ENCODE data around the gene TRAPPC10. TPM values are rescaled to one million over a fixed set of nuclear protein-coding genes. Genes with fewer than 3 reads are reported as not detected.

TRAPPC10 gene
- total and polyA plus RNA-seq, 9 of the 15 experiments (the other 6 are each of a cell fraction or from before 2014, with no cell fraction given), result 1.1 to 33.8 (median 24.3) TPM

GRCh38 chr21:43975469-43976098 lies 36.5 kb upstream of the TRAPPC10 start (continued):
- TF ChIP-seq TSHZ1 (CRISPR knock-in tag; IDR thresholded peaks at IDR 0.05), result no peak
- TF ChIP-seq BCLAF1 (IDR thresholded peaks at IDR 0.05; ENCODE audit: borderline replicate concordance in 1 of 2, control insufficient read depth in 1 of 2, low read depth in 2 of 2, low read length in 1 of 2), result no peak
- TF ChIP-seq PHF8 (IDR thresholded peaks at IDR 0.05; ENCODE audit: borderline replicate concordance, low read length), result no peak
- TF ChIP-seq NCOA2 (IDR thresholded peaks at IDR 0.05; ENCODE audit: partially characterized antibody in 2 of 2), result no peak
- peak; percentile 94 for TF ChIP-seq SMC3 (conservative IDR thresholded peaks at IDR 0.05; ENCODE audit: insufficient read depth, low read depth, low read length)
- TF ChIP-seq, protein P1, sequence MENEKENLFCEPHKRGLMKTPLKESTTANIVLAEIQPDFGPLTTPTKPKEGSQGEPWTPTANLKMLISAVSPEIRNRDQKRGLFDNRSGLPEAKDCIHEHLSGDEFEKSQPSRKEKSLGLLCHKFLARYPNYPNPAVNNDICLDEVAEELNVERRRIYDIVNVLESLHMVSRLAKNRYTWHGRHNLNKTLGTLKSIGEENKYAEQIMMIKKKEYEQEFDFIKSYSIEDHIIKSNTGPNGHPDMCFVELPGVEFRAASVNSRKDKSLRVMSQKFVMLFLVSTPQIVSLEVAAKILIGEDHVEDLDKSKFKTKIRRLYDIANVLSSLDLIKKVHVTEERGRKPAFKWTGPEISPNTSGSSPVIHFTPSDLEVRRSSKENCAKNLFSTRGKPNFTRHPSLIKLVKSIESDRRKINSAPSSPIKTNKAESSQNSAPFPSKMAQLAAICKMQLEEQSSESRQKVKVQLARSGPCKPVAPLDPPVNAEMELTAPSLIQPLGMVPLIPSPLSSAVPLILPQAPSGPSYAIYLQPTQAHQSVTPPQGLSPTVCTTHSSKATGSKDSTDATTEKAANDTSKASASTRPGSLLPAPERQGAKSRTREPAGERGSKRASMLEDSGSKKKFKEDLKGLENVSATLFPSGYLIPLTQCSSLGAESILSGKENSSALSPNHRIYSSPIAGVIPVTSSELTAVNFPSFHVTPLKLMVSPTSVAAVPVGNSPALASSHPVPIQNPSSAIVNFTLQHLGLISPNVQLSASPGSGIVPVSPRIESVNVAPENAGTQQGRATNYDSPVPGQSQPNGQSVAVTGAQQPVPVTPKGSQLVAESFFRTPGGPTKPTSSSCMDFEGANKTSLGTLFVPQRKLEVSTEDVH (IDR thresholded peaks at IDR 0.05; ENCODE audit: low read depth, partially characterized antibody), result no peak
- no peak for TF ChIP-seq ZNF143 (CRISPR knock-in tag; IDR thresholded peaks at IDR 0.05)
- TF ChIP-seq ARHGAP35 (IDR thresholded peaks at IDR 0.05; ENCODE audit: partially characterized antibody), result no peak

Data from K562 (cell line).